ENCODE measurements around the gene PPP4R3B. TPM values are rescaled to one million over a fixed set of nuclear protein-coding genes. Genes with fewer than 3 reads are reported as not detected.

PPP4R3B gene
- total RNA-seq (10 to 100 TPM; 63.8 to 64.6 TPM), polyA plus RNA-seq (ENCODE audit: insufficient read length in 6 of 6) (10 to 100 TPM; 69.5 to 78.7 (median 75.6) TPM)
- long read RNA-seq, donor 1, full-length matches to known transcripts, result 3 of 40 reads
- long read RNA-seq, donor 1, partial matches to known transcripts, result 37 of 40 reads
- long read RNA-seq, donor 1, other reads (novel, unspliced or antisense), result 0 of 40 reads
- long read RNA-seq, donor 2, full-length matches to known transcripts, result 2 of 10 reads
- long read RNA-seq, donor 2, partial matches to known transcripts, result 8 of 10 reads
- long read RNA-seq, donor 2, other reads (novel, unspliced or antisense), result 0 of 10 reads
- long read RNA-seq, donor 3, full-length matches to known transcripts, result 5 of 11 reads
- long read RNA-seq, donor 3, partial matches to known transcripts, result 6 of 11 reads
- long read RNA-seq, donor 3, other reads (novel, unspliced or antisense), result 0 of 11 reads
- long read RNA-seq, donor 4, partial matches to known transcripts, result 7 of 11 reads
- long read RNA-seq, donor 4, other reads (novel, unspliced or antisense), result 4 of 11 reads
- long read RNA-seq, donor 5, full-length matches to known transcripts, result 5 of 15 reads
- long read RNA-seq, donor 5, partial matches to known transcripts, result 10 of 15 reads
- long read RNA-seq, donor 5, other reads (novel, unspliced or antisense), result 0 of 15 reads
- long read RNA-seq, donor 6, full-length matches to known transcripts, result 6 of 16 reads
- long read RNA-seq, donor 6, partial matches to known transcripts, result 10 of 16 reads
- long read RNA-seq, donor 6, other reads (novel, unspliced or antisense), result 0 of 16 reads
- long read RNA-seq, donor 7, full-length matches to known transcripts, result 4 of 4 reads
- long read RNA-seq, donor 7, partial matches to known transcripts, result 0 of 4 reads
- long read RNA-seq, donor 7, other reads (novel, unspliced or antisense), result 0 of 4 reads
- long read RNA-seq, donor 8, full-length matches to known transcripts, result 6 of 6 reads
- long read RNA-seq, donor 8, partial matches to known transcripts, result 0 of 6 reads
- long read RNA-seq, donor 8, other reads (novel, unspliced or antisense), result 0 of 6 reads
- long read RNA-seq, donor 9, result 0 reads
- long read RNA-seq, donor 10, partial matches to known transcripts, result 1 of 1 reads
- long read RNA-seq, donor 10, other reads (novel, unspliced or antisense), result 0 of 1 reads
- long read RNA-seq, donor 11, full-length matches to known transcripts, result 3 of 19 reads
- long read RNA-seq, donor 11, partial matches to known transcripts, result 16 of 19 reads
- long read RNA-seq, donor 11, other reads (novel, unspliced or antisense), result 0 of 19 reads
- long read RNA-seq, donor 12, full-length matches to known transcripts, result 5 of 15 reads
- long read RNA-seq, donor 12, partial matches to known transcripts, result 10 of 15 reads
- long read RNA-seq, donor 12, other reads (novel, unspliced or antisense), result 0 of 15 reads

DNA sequence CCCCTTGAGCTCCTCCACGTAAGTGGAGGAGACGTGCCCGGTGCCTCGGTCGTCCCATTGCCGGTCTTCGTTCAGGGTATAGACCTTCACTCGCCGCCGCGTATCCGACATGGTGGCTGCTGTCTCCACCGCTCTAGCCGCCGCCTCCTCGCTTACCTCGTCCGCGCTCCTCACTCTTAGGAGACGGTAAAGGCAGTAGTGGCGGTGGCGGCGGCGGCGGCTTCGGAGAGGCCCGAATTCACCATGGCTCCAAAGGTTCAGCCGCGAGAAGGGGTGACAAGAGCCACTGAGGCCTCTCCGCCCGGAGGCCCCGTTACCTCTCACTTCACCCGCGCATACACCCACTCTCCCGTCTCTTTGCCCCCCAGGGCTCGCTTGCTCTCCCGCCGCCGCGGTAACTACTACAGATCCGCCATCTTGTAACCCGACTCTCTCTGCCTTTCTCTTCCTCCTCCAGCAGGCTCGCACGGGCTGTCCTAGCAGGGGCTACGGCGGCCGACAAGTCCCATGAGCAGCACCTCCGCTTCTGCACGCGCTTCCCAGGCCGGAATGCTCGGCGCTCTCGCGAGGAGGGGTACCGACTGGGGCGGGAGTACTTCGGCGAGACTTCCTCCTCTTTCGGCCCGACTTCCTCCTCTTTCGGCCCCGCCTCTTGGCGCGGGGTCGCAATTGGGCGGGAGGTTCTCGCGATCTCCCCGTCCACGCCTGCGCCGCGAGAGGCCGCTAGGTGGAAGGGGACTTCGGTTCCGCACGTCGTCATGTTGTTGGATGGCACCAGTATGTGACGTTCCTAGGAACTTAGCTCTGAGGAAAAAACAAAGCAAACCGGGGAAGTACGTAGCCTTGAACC lies at the start of gene PPP4R3B:
Gene PPP4R3B, minus strand, starts transcription at position 448 of the 850 bp plus-strand sequence. Its CDS starts 337 bp downstream, at position 111.
- TF ChIP-seq, protein P1, sequence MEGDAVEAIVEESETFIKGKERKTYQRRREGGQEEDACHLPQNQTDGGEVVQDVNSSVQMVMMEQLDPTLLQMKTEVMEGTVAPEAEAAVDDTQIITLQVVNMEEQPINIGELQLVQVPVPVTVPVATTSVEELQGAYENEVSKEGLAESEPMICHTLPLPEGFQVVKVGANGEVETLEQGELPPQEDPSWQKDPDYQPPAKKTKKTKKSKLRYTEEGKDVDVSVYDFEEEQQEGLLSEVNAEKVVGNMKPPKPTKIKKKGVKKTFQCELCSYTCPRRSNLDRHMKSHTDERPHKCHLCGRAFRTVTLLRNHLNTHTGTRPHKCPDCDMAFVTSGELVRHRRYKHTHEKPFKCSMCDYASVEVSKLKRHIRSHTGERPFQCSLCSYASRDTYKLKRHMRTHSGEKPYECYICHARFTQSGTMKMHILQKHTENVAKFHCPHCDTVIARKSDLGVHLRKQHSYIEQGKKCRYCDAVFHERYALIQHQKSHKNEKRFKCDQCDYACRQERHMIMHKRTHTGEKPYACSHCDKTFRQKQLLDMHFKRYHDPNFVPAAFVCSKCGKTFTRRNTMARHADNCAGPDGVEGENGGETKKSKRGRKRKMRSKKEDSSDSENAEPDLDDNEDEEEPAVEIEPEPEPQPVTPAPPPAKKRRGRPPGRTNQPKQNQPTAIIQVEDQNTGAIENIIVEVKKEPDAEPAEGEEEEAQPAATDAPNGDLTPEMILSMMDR (IDR thresholded peaks at IDR 0.05), result peak; percentile 46 to 77
- Histone ChIP-seq H3K9me3 (no peaks in the 10 kb centered on the region), H3K4me1 (peaks cover 14 to 59% of the 10 kb centered on the region in 2 donors), H3K4me3 (peak within 1 kb of the TSS; percentile 77 to 82), H3K27me3 (no peaks in the 10 kb centered on the region), H3K27ac (peak within 1 kb of the TSS; percentile 96), H3K36me3 (peaks cover 0 to 34% of the 10 kb centered on the region in 2 donors)
- ATAC-seq (peak; percentile 96), DNase-seq (peak; percentile 99 to 100 (median 100))
- intact Hi-C loops (cut with DNase I), result no loop called here

DNA sequence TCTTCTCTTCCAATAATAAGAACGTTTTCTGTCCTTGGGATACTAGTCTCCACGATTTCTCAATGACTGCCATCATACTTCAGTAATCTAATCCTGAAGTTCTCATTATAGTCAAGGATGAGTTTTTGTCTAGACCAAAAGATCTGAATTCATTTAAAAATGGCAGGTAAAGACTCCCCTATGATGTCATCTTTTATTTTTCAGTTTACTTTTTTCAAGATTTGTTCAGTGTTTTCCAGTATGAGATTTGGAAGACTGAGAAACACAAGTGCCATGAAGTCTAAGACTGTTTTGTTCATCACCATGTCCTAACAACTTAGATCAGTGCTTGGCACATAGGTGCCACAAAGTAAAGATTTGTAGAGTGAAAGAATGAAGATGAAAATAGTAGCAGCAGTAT lies 35.8 kb upstream of the PPP4R3B start:
- ATAC-seq, result no peak
- TF ChIP-seq, protein P1 (IDR thresholded peaks at IDR 0.05), result no peak
- no peak overlapping the region for H3K4me3 ChIP-seq

DNA sequence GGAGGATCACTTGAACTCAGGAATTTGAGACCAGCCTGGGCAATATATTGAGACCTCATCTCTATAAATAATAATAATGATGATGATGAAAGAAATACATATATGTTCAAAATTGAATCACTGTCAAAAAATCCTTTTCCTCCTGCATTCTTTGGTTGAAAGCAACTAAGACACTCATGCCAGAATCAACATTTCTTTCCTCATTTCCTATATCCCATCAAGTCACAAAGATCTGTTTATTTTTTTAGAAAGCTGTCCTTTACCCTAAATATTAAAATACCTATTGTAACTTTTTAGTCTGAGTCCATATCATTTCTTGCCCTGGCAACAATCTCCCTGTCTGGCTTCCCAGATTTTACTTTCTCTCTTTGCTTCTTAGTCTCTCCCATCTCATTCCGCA lies 31.8 kb upstream of the PPP4R3B start:
- peaks cover 0 to 50% of the 10 kb centered on the region in 2 donors for H3K36me3 ChIP-seq
- intact Hi-C loops (cut with DNase I), result no loop called here

More for the DNA sequence above, 35.8 kb upstream of the PPP4R3B start:
- H3K27me3 ChIP-seq, result no peaks in the 10 kb centered on the region
- H3K27ac ChIP-seq, result no peak overlapping the region
- peaks cover 0 to 51% of the 10 kb centered on the region in 2 donors for H3K36me3 ChIP-seq
- no peak for DNase-seq
- no peaks in the 10 kb centered on the region for H3K4me1 ChIP-seq
- no peaks in the 10 kb centered on the region for H3K9me3 ChIP-seq
- intact Hi-C loops (cut with DNase I), result no loop called here

DNA sequence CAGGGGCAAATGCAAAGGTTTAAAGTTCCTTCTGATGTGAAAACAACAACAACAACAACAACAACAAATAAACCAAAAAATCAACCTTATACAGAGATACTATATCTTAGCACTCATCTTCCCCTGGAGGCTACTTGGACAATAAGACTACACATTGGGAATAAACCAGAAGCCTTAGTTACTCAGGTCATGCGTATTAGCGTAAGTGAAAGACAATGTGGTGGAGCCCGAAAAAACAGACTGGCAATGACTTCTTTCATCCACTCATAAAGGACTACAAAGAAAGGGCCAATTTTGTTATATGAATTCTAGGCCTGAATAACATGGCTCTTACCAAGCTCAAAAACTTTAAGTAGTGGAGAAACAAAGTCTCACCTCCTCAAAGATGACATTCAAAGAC lies 19.4 kb upstream of the PPP4R3B start:
- no peaks in the 10 kb centered on the region for H3K4me1 ChIP-seq
- H3K9me3 ChIP-seq, result no peaks in the 10 kb centered on the region
- peaks cover 0 to 95% of the 10 kb centered on the region in 2 donors for H3K36me3 ChIP-seq
- H3K4me3 ChIP-seq, result no peak overlapping the region
- ATAC-seq, result no peak
- no peaks in the 10 kb centered on the region for H3K27me3 ChIP-seq
- intact Hi-C loops (cut with DNase I), result no loop called here
- TF ChIP-seq, protein P1 (IDR thresholded peaks at IDR 0.05), result no peak
- no peak for DNase-seq
- H3K27ac ChIP-seq, result no peak overlapping the region

More for the DNA sequence above, 31.8 kb upstream of the PPP4R3B start:
- no peak for ATAC-seq
- no peaks in the 10 kb centered on the region for H3K9me3 ChIP-seq
- H3K4me1 ChIP-seq, result no peaks in the 10 kb centered on the region
- H3K27me3 ChIP-seq, result no peaks in the 10 kb centered on the region
- H3K27ac ChIP-seq, result no peak overlapping the region
- H3K4me3 ChIP-seq, result no peak overlapping the region
- DNase-seq, result no peak
- TF ChIP-seq, protein P1 (IDR thresholded peaks at IDR 0.05), result no peak

Data from left lung (tissue), 14 donors.